GM19452 (cell line): ENCODE measurements around the gene VPS13A.

Experiments used
- ATAC-seq: cut with Tn5 transposase; IDR thresholded peaks from one replicate; pipeline ENCODE4 v1.9.1; 2021; ENCODE audit not compliant: unreplicated experiment

Gene VPS13A

DNA sequence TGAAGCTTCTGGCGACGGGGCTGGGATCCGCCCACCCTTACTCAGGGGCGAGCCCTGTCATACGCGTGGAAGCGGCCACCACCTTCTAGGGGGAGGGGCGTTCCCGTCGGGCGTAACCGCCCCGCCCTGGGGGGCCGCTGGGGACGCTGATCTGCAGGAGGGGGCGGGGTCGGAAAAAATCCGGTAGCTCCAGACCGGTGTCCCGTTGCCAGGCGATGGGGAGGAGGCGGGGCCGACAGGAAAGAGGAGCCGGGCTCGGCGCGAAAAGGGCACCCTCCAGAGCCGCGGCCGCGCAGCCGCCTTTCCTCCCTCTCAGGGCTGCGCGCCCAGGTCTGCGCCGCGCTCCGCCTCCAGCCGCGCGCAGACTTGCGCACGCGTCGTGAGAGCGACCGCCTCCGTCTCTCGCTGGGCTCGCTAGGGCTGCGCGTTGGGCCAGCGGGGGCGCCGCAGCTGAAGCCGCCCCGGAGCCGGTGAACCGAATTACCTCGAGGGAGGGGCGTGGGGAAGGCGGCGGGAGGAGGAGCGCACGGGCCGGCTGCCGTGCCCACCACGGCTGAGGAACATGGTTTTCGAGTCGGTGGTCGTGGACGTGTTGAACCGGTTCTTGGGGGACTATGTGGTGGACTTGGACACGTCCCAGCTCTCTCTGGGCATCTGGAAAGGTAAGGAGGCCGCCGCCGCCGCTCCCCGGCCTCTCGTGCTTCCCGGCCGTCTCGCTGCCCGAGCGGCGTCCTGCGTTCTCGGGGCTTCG lies at the start of gene VPS13A:
Gene VPS13A, plus strand, starts transcription at position 392 of the 751 bp plus-strand sequence. Its CDS starts 171 bp downstream, at position 563.
- ATAC-seq, result peak; percentile 84

DNA sequence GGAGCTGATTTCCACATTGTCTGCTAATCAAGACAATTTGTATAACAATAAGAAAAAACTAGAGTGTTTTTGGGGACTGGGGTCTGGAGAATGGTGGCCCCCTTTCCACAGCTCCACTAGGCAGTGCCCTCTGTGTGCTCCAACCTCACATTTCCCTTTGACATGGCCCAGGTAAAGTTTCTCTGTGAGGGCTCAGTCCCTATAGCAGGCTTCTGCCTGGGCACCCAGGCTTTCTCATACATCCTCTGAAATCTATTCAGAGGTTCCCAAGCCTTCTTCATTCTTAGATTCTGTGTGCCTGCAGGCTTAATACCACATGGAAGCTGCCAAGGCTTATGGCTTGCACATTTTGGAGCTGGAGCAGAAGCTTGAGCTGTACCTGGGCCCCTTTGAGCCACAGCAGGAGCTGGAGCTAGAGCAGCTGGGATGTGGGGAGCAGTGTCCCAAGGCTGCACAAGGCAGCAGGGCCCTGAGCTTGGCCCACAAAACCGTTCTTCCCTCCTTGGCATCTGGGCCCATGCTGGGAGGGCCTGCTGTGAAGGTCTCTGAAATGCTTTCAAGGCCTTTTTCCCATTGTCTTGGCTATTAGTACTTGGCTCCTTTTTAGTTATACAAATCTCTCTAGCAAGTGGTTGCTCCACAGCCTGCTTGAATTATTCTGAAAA lies 49.1 kb upstream of the VPS13A start:
- no peak for ATAC-seq

DNA sequence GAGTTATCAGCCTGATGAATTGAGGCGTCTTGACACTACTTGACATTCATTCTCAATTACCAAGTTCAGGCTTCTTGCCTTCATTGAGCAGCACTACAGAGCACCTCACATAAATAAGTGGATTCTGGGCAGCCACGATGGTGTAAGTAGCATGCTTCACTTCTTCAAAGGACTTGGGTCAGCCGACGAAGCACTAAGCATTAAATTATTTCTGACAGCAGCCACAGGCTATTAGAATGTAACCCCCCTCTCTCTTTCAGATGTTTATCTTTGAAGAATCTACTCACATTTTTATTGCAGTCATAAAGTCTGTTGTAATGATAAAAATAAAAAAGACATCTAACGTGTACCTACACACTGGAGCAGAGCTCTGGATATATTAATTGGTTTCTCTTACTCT lies 45.9 kb upstream of the VPS13A start:
- ATAC-seq, result no peak

- ATAC-seq, result no peak
Measured at GRCh38 chr9:77133011-77133410, 44.3 kb upstream of the VPS13A start.

DNA sequence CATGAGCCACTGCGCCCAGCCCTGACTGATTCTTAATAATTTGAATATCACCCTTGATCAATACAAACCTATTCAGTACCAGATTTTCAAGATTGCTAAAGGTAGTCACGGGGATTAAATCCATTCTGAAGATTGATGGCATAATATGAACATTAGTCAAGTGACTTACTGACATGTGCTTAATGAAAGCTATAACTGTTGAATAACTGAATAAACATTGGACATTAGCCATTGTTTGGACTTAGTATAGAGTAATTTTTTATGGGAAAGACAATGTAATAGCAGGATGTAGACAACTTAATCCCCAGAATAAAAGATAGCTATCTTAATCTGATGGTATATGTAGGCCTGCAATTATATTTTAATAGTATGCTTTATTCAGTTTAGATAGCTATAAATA lies 35.0 kb upstream of the VPS13A start:
- ATAC-seq, result no peak

- ATAC-seq, result no peak
Measured at GRCh38 chr9:77149879-77150278, 27.5 kb upstream of the VPS13A start.

DNA sequence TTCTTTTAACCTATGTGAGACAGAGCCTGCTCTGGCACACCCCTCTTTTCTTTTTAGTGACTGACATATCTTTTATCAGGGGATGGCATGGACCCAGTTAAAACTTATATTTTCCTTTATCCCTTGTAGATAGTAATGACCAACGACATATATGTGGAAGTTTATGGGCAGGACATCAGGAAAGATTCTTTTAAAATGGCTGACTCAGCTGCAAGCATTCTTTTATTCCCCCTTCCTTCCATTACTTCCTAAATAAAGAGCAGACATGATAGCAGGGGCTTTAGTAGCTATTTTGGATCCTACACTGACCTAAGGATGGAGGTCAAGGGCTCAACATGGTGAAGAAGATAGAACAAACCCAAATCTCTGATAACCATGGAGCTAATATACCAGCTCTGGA lies 25.0 kb upstream of the VPS13A start:
- ATAC-seq, result no peak

DNA sequence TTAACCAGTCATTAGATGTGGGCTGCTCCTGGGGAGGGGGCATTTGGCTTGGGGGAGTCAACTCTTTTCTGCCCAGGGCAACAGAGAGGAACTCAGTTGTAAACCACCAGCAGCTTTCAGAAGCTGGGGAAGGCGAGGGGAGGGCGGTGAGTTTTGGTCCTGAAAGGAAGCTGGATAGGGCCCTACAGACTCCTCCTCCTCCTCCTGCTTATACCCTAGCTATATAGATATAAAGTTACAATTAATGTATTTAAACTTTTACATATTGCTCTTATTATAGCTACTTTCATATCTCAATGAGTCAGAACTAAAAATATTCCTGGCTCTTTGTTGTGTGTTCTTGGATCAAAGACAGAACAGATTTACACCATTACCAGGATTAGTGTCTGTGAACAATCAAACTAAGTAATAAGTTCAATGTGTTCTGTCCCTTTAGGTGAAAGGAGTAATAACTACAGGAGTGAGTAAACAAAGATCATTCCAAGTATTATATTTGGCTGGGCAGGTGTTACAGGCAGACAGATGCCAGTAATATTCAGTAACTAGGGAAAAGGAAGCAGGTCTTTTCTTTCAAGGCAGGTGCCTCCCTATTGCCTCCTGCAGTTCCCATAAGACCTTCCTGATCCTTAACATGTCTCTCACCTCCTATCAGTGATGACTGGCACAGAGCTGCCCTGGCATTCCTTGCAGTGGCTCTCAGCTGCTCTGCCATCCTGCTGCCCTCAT lies 20.5 kb upstream of the VPS13A start:
- ATAC-seq, result no peak

GRCh38 chr9:77158772-77159513 lies 18.4 kb upstream of the VPS13A start:
- ATAC-seq, result no peak

DNA sequence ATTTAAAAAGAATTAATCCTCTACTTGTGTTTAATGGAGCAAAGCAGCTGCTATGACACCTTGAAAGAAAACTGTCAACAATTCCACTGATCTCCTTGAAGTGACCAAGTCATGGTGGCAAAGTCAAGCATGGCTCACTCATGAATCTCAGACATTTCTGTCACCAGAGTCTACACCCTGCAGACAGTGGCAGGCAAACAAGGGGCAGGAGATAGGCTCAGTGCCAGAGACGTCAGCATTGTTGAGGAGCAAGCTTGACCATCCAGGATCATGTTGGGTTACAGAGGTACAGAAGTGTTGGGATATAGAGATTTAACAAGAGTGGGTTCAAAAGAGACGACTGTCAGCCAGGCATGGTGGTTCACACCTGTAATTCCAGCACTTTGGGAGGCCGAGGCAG lies 16.1 kb upstream of the VPS13A start:
- no peak for ATAC-seq

DNA sequence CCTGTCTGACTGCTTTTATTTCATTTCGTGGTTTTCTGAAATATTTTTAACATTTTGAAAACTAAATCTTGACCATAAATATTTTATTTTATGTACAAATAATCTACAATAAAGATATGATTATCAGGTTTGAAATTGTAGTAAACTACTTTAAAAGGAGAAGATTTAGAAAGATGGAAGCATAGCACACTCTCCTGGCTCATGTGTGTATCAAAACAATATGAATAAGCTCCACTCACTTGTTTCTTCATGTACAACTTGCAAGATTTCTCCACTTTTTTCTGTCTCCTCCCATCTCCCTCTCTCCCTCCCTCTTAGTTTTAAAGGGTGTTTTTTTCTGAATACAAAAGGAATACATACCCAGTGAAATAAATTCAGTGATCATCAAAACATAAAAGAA lies 15.4 kb upstream of the VPS13A start:
- ATAC-seq, result no peak

- no peak for ATAC-seq
Measured at GRCh38 chr9:77162366-77162765, 15.0 kb upstream of the VPS13A start.

GRCh38 chr9:77163884-77164283 lies 13.4 kb upstream of the VPS13A start:
- ATAC-seq, result no peak

DNA sequence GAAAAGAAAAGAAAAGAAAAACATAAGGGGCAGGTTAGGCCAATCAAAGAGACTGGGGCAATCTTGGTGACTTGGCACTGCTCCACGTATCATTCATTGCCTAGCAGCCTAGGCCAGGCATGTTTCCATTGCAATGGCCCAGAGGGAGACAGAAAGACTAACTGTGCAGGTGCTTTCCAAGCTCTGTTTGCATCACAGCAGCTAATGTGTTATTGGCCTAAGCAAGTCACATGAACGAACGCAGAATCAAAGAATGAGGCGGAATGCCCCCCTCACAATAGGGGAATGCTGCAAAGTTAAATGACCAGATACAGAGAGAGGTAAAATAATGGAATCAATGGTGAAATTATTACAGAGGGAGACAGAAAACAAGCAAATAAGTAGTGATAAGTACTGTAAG lies 11.1 kb upstream of the VPS13A start:
- no peak for ATAC-seq

DNA sequence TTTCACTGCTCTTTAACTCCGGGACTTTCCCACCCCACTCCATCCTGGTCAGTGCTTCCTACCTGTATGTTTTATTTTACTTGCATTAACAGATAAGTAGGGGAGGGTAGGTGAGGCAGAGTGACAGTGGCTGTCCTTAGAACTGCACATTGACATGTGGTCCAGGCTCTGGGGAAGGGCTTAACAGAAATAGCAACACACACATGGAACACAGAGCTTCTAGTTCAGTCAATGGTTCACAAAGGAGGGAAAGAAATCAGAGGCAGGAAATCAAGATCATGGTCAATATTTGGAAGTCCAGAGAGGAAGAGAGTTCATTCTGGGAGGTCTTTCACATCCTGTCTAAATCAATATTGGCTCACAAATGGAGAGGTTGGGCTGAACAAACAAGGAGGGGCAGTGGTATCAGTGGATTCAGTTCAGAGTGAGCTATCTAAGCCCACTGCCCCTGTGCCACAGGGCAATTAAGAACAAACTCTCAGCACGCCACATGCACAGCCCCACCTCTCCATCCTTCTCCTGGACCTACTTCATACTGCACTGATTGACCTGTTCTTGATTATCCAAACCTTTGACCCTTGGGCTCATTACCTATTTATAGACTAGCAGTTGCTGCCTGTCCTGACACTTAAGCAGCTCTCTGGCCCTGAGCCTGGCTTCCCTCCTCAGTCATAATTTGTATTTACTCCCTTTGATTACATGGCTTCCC lies 6.2 kb upstream of the VPS13A start:
- no peak for ATAC-seq

GRCh38 chr9:77175151-77175550 lies 2.2 kb upstream of the VPS13A start:
- no peak for ATAC-seq

GRCh38 chr9:77176106-77176505 lies 1.2 kb upstream of the VPS13A start:
- ATAC-seq, result no peak

GRCh38 chr9:77176686-77177142 lies 620 bp upstream of the VPS13A start:
- ATAC-seq, result no peak

DNA sequence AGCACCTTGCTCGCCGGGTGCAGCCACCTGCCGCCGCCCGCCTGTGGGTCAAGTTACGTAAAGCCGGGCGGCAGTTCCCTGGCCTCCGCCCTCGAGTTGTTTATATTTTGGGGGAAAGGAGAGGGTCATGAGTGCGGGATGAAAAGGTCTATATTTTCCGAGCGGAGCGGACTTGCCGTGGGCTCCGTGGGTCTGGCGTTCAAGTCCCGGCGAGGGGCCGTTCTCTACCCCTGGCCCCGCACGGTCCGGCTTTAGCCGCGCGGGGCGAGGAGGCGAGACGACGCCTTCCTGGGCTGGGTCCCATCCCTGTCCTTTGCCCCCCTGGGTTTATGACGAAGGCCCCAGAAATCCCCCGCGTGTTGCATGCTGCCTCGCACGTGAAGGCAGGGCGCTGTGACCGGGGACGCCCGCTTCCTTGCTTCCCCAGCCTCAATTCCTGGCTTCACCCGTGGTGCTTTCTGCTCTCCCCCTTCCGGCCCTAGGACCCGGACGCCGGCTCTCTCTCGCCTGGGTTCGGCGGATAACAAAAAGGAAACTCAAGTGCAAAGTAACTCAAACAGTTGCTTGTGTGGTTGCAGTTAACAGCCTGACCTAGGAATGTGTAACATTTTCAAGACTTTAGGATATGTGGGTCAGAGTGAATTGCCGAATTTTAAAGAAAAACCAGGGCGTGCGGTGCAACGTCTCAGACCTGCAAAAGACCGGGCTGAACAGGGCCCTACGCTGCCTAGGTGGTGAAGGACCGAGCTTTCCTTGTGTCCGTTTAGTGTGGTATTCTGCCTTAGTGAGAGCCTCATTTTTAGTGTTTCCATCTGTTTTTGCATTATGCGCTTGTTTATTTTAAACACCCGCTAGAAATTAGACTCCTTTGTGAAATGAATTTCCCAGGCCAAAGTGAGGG lies 810 bp downstream of the VPS13A start:
- ATAC-seq, result peak; percentile 16

DNA sequence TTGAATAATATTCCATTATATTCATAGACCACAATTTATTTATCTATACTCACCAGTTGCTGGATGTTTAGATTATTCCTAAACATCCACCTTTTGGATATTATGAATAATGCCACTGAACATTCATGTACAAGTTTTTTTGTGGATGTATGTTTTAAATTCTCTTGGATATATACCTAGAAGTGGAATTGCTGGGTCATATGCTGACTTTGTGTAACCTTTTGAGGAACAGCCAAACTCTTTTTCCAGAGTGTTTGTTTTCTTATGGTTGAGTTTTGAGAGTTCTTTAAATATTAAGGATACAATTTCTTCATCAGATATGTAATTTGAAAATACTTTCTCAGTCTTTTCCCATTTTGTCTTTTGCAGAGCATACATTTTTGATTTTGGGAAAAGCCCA lies 2.7 kb downstream of the VPS13A start:
- no peak for ATAC-seq
